PC-3 (cell line): Measurements from ENCODE around the gene DHRS7C. TPM values are rescaled to one million over a fixed set of nuclear protein-coding genes. Genes with fewer than 3 reads are reported as not detected.

Source experiments
- ATAC-seq: fragments of 200-7000 bp; cut with Tn5 transposase; 2 replicates; pipeline ENCODE4 v1.9.1; 2020; ENCODE audit warnings: mild to moderate bottlenecking, moderate library complexity
- BruUV-seq: library from RNA; stranded (reverse); fragments of 400-500 nt; replicated peaks from 2 replicates; lab custom pipeline; 2021; lab: Mats Ljungman, UMichigan
- CTCF ChIA-PET: fragments of 300-600 bp; sonication (Branson Sonifier 250); formaldehyde crosslinking; loops from one replicate; lab custom pipeline; 2022; ENCODE audit warnings: antibody characterized with exemption; lab: Charles Lee
- POLR2A ChIA-PET: fragments of 300-600 bp; sonication (Branson Sonifier 250); formaldehyde crosslinking; loops from one replicate; lab custom pipeline; 2022; ENCODE audit warnings: antibody characterized with exemption; ENCODE audit not compliant: unreplicated experiment; lab: Charles Lee
- DNase-seq: peaks from one replicate; pipeline ENCODE4 v3.0.0-alpha.2; 2015
- H2AFZ ChIP-seq: fragments of 300-600 bp; sonication (generic); 2 replicates; pipeline ENCODE4 v1.6.0; 2016; ENCODE audit warnings: antibody characterized with exemption, low read length
- H3F3A ChIP-seq: fragments of 300-600 bp; sonication (generic); one replicate; pipeline ENCODE4 v1.6.0; 2017; ENCODE audit warnings: antibody characterized with exemption, low read length, control low read depth, mild to moderate bottlenecking; ENCODE audit not compliant: unreplicated experiment
- H3K27ac ChIP-seq: fragments of 300-600 bp; sonication (generic); 2 replicates; pipeline ENCODE4 v1.5.1; 2016; ENCODE audit warnings: mild to moderate bottlenecking, low read length
- H3K27me3 ChIP-seq: fragments of 300-600 bp; sonication (generic); 2 replicates; pipeline ENCODE4 v1.6.1; 2016; ENCODE audit warnings: low read length, mixed read lengths
- H3K36me3 ChIP-seq: fragments of 300-600 bp; sonication (generic); 2 replicates; pipeline ENCODE4 v1.6.1; 2016; ENCODE audit warnings: low read depth, mixed run types, low read length, mixed read lengths
- H3K4me1 ChIP-seq: fragments of 300-600 bp; sonication (generic); 2 replicates; pipeline ENCODE4 v1.5.1; 2016; ENCODE audit warnings: low read length; ENCODE audit not compliant: insufficient read depth
- H3K4me2 ChIP-seq: fragments of 300-600 bp; sonication (generic); 2 replicates; pipeline ENCODE4 v1.6.0; 2016; ENCODE audit warnings: low read length
- H3K4me3 ChIP-seq: fragments of 300-600 bp; sonication (generic); 2 replicates; pipeline ENCODE4 v1.5.1; 2016; ENCODE audit warnings: mild to moderate bottlenecking, low read length, mixed read lengths
- H3K79me2 ChIP-seq: fragments of 300-600 bp; sonication (generic); 2 replicates; pipeline ENCODE4 v1.6.1; 2017; ENCODE audit warnings: low read length, mixed read lengths
- H3K9ac ChIP-seq: fragments of 300-600 bp; sonication (generic); 2 replicates; pipeline ENCODE4 v1.6.0; 2016; ENCODE audit warnings: mild to moderate bottlenecking, low read length
- H3K9me2 ChIP-seq: fragments of 300-600 bp; sonication (generic); replicated peaks from 2 replicates; pipeline ENCODE4 v1.6.1; 2016; ENCODE audit warnings: mixed run types, low read length, mixed read lengths
- H3K9me3 ChIP-seq: fragments of 300-600 bp; sonication (generic); 2 replicates; pipeline ENCODE4 v1.6.1; 2016; ENCODE audit warnings: low read length, mixed read lengths
- H4K20me1 ChIP-seq: fragments of 300-600 bp; sonication (generic); 2 replicates; pipeline ENCODE4 v1.6.1; 2016; ENCODE audit warnings: low read length, mixed read lengths
- CTCF ChIP-seq: fragments of 300-600 bp; sonication (generic); conservative IDR thresholded peaks from 2 replicates; pipeline ENCODE4 v1.5.1; 2017; ENCODE audit warnings: antibody characterized with exemption, low read depth, mild to moderate bottlenecking, low read length
- EZH2 ChIP-seq: fragments of 300-600 bp; sonication (generic); IDR thresholded peaks from one replicate; pipeline ENCODE4 v1.6.1; 2017; ENCODE audit warnings: antibody characterized with exemption, mild to moderate bottlenecking, low read length; ENCODE audit not compliant: unreplicated experiment
- EZH2phosphoT487 ChIP-seq: fragments of 300-600 bp; sonication (generic); IDR thresholded peaks from 2 replicates; pipeline ENCODE4 v1.6.1; 2018; ENCODE audit warnings: mild to moderate bottlenecking, antibody characterized with exemption, low read length, borderline replicate concordance
- intact Hi-C: fragments of 100-400 bp; cut with micrococcal nuclease; formaldehyde crosslinking; loops from 2 replicates; pipeline ENCODE4 v1.9.0; 2023
- total RNA-seq: library from RNA; depleted of rRNA; stranded (reverse); fragments of >200 nt; gene quantifications from 2 replicates; pipeline ENCODE4 v1.2.3, GENCODE V29; 2014

DHRS7C gene
- total RNA-seq, 1 experiment from 2014 or later, result not detected

GRCh38 chr17:9837551-9838471, 46.4 kb upstream of the DHRS7C start:
- Histone ChIP-seq H3K79me2 (no peaks in the 10 kb centered on the region), H3K36me3 (no peaks in the 10 kb centered on the region), H3K4me3 (peak overlapping the region; percentile 11; the same call in 1 of the 2 replicates), H2AFZ (peak overlapping the region; percentile 48), H3K4me2 (peak overlapping the region; percentile 68), H3K4me1 (peaks cover 44% of the 10 kb centered on the region), H3K9ac (peak overlapping the region; percentile 69), H3K27me3 (no peaks in the 10 kb centered on the region), H3K9me2 (no peaks in the 10 kb centered on the region), H3F3A (no peaks in the 10 kb centered on the region), H3K27ac (peak overlapping the region; percentile 88), H4K20me1 (no peaks in the 10 kb centered on the region), H3K9me3 (no peaks in the 10 kb centered on the region)
- ChIA-PET CTCF (no interaction called here), POLR2A (interaction anchor here (0.6 kb wide), 1 partner anchor 69 kb away, joined by 5 read pairs; no protein-coding TSS in a partner anchor)
- TF ChIP-seq EZH2, result no peak
- TF ChIP-seq CTCF, result no peak
- no peak for TF ChIP-seq EZH2phosphoT487
- BruUV-seq, result TSS peak; percentile 49
- peak; percentile 20 for ATAC-seq
- intact Hi-C loops, result loop anchor here (5.0 kb wide), 1 partner anchor 44 kb away; no protein-coding TSS in a partner anchor
- DNase-seq, result peak; percentile 90

GRCh38 chr17:9833922-9834321, 42.5 kb upstream of the DHRS7C start:
- H3K4me2 ChIP-seq, result no peak overlapping the region
- TF ChIP-seq EZH2 (no peak), EZH2phosphoT487 (no peak), CTCF (no peak)
- H3K9me3 ChIP-seq, result no peaks in the 10 kb centered on the region
- CTCF ChIA-PET, result no interaction called here
- no peak for ATAC-seq
- H4K20me1 ChIP-seq, result no peaks in the 10 kb centered on the region
- BruUV-seq, result no TSS peak
- no peak overlapping the region for H3K4me3 ChIP-seq
- H3F3A ChIP-seq, result no peaks in the 10 kb centered on the region
- no peaks in the 10 kb centered on the region for H3K79me2 ChIP-seq
- peaks cover 31% of the 10 kb centered on the region for H3K4me1 ChIP-seq
- no peaks in the 10 kb centered on the region for H3K36me3 ChIP-seq
- no peak overlapping the region for H3K27ac ChIP-seq
- H3K27me3 ChIP-seq, result no peaks in the 10 kb centered on the region
- intact Hi-C loops, result no loop called here
- DNase-seq, result no peak
- no peak overlapping the region for H2AFZ ChIP-seq
- POLR2A ChIA-PET, result no interaction called here
- H3K9me2 ChIP-seq, result no peaks in the 10 kb centered on the region
- H3K9ac ChIP-seq, result no peak overlapping the region

GRCh38 chr17:9830711-9831110, 39.3 kb upstream of the DHRS7C start:
- H3K27me3 ChIP-seq, result no peaks in the 10 kb centered on the region
- no peak for TF ChIP-seq EZH2phosphoT487
- TF ChIP-seq CTCF, result no peak
- TF ChIP-seq EZH2, result no peak
- H3K4me2 ChIP-seq, result no peak overlapping the region
- no peak overlapping the region for H2AFZ ChIP-seq
- no peak overlapping the region for H3K9ac ChIP-seq
- no peak overlapping the region for H3K27ac ChIP-seq
- no peaks in the 10 kb centered on the region for H3K79me2 ChIP-seq
- intact Hi-C loops, result no loop called here
- no TSS peak for BruUV-seq
- no peak for DNase-seq
- no peaks in the 10 kb centered on the region for H3K36me3 ChIP-seq
- no peak overlapping the region for H3K4me3 ChIP-seq
- H3K9me3 ChIP-seq, result no peaks in the 10 kb centered on the region
- ATAC-seq, result no peak
- no peaks in the 10 kb centered on the region for H3F3A ChIP-seq
- CTCF ChIA-PET, result no interaction called here
- H4K20me1 ChIP-seq, result no peaks in the 10 kb centered on the region
- H3K4me1 ChIP-seq, result peaks cover 5% of the 10 kb centered on the region
- H3K9me2 ChIP-seq, result no peaks in the 10 kb centered on the region
- POLR2A ChIA-PET, result no interaction called here
